Nephron progenitor cell (in vitro differentiated cells): ENCODE results near the gene MSL2.
A peak's percentile ranks its signal among the peaks of the same experiment; 100 is the strongest.
"Not testable (repeated sequence)": the region's sequence is repeated elsewhere in the genome, so short reads cannot be mapped to it uniquely, and the experiment has no call there.

Source experiments
- DNase-seq: peaks from one replicate; pipeline ENCODE4 v3.0.0; 2021
- H3K27ac Mint-ChIP-seq: 2 replicates; pipeline ENCODE4 v1.8.0; 2021; ENCODE audit warnings: mild to moderate bottlenecking, moderate library complexity, mixed read lengths
- H3K27me3 Mint-ChIP-seq: 2 replicates; pipeline ENCODE4 v1.8.0; 2021; ENCODE audit warnings: mild to moderate bottlenecking, low read depth, mixed read lengths; ENCODE audit not compliant: poor library complexity
- H3K36me3 Mint-ChIP-seq: 2 replicates; pipeline ENCODE4 v1.8.0; 2021; ENCODE audit warnings: low read depth, mixed read lengths
- H3K4me1 Mint-ChIP-seq: 2 replicates; pipeline ENCODE4 v1.8.0; 2021; ENCODE audit warnings: mixed read lengths
- H3K4me3 Mint-ChIP-seq: 2 replicates; pipeline ENCODE4 v1.8.0; 2021; ENCODE audit warnings: mild to moderate bottlenecking, moderate library complexity, mixed read lengths
- H3K9me3 Mint-ChIP-seq: 2 replicates; pipeline ENCODE4 v1.8.0; 2021; ENCODE audit warnings: mild to moderate bottlenecking, moderate library complexity, mixed read lengths
- CTCF ChIP-seq: fragments of 200-600 bp; sonication (generic); IDR thresholded peaks from 2 replicates; pipeline ENCODE4 v1.5.0; 2021; ENCODE audit warnings: antibody characterized with exemption

The MSL2 gene

GRCh38 chr3:136142592-136142991 is 53.5 kb downstream of the MSL2 start:
- no peak overlapping the region for H3K4me3 Mint-ChIP-seq
- TF ChIP-seq CTCF: no peak
- DNase-seq: no peak
- peaks cover 35% of the 10 kb centered on the region for H3K36me3 Mint-ChIP-seq
- H3K4me1 Mint-ChIP-seq: no peaks in the 10 kb centered on the region
- peaks cover 4% of the 10 kb centered on the region for H3K27me3 Mint-ChIP-seq
- H3K27ac Mint-ChIP-seq: peak overlapping the region; percentile 79
- H3K9me3 Mint-ChIP-seq: no peaks in the 10 kb centered on the region

DNA sequence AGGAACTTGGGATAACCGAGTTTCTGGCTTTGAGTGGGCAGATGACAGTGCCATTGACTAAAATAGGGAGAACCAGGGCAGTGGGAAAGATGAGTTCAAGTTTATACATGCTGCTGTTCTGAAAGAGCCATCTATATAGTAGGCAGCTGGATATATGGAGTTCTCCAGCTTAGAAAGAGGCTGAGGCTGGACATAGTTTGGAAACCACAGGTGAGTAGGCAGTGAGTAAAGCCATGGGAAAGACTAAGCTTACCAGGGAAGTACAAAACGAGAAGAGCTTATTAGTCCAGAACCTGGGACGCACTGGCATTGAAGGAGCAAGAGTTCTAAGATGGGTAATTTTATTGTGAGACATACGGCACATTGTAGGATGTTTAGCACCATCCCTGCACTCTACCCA is 54.2 kb downstream of the MSL2 start:
- Mint-ChIP-seq H3K4me1 (peaks cover under 1% of the 10 kb centered on the region), H3K9me3 (no peaks in the 10 kb centered on the region), H3K36me3 (peaks cover 32% of the 10 kb centered on the region), H3K4me3 (no peak overlapping the region), H3K27me3 (peaks cover 4% of the 10 kb centered on the region), H3K27ac (peak overlapping the region; percentile 4)
- DNase-seq: no peak
- no peak for TF ChIP-seq CTCF

GRCh38 chr3:136141291-136141785 is 54.8 kb downstream of the MSL2 start:
- Mint-ChIP-seq H3K4me3 (no peak overlapping the region), H3K9me3 (no peaks in the 10 kb centered on the region), H3K27me3 (peaks cover 4% of the 10 kb centered on the region), H3K27ac (peak overlapping the region; percentile 4), H3K36me3 (peaks cover 31% of the 10 kb centered on the region), H3K4me1 (peaks cover 6% of the 10 kb centered on the region)
- no peak for DNase-seq
- TF ChIP-seq CTCF: no peak

DNA sequence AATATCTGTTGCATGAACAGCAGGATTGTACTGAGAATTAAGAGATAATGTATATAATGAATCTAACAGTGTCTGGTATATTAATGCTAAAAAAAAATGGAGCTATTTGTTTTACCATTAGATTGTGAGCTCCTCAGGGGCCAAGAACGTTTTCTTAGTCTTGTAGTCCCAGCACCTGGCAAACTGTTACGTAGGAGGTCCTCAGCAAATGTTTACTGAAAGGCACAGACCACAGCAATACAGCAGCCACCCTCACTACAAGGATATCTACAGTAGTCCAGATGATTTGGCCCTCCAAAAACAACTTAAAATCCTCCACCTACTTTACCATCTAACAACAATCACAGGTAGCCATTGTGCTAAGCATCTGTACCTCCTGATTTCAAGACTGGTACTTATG is 59.7 kb downstream of the MSL2 start:
- peaks cover 15% of the 10 kb centered on the region for H3K4me1 Mint-ChIP-seq
- no peak for TF ChIP-seq CTCF
- H3K27ac Mint-ChIP-seq: peak overlapping the region; percentile 24
- H3K4me3 Mint-ChIP-seq: no peak overlapping the region
- no peaks in the 10 kb centered on the region for H3K9me3 Mint-ChIP-seq
- no peak for DNase-seq
- peaks cover 9% of the 10 kb centered on the region for H3K36me3 Mint-ChIP-seq
- no peaks in the 10 kb centered on the region for H3K27me3 Mint-ChIP-seq

GRCh38 chr3:136135039-136135802 is 60.9 kb downstream of the MSL2 start:
- DNase-seq: no peak
- no peak for TF ChIP-seq CTCF
- Mint-ChIP-seq H3K36me3 (peaks cover 19% of the 10 kb centered on the region), H3K4me1 (peaks cover 15% of the 10 kb centered on the region), H3K27ac (peak overlapping the region; percentile 87), H3K27me3 (no peaks in the 10 kb centered on the region), H3K9me3 (peaks cover 8% of the 10 kb centered on the region), H3K4me3 (no peak overlapping the region)

DNA sequence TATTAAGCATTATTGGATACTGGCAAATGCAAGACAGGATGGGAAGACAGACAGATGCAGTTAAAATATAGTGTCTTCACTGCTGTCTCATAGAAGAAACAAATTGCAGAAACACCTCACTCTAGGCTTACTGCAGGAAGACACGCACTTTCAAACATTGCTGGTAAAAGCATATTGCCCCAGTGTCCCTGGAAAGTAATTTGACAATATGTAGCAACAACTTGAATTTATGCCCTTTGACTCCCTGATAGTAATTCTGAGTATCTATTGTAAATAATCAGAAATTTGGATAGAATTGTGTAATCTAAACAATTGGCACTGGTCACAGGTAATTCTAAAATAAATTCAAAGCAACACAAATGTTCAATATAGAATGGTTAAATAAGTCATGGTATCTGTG is 62.0 kb downstream of the MSL2 start:
- no peaks in the 10 kb centered on the region for H3K27me3 Mint-ChIP-seq
- peaks cover 30% of the 10 kb centered on the region for H3K36me3 Mint-ChIP-seq
- TF ChIP-seq CTCF: no peak
- peaks cover 15% of the 10 kb centered on the region for H3K4me1 Mint-ChIP-seq
- H3K9me3 Mint-ChIP-seq: peaks cover 19% of the 10 kb centered on the region
- H3K4me3 Mint-ChIP-seq: no peak overlapping the region
- DNase-seq: no peak
- no peak overlapping the region for H3K27ac Mint-ChIP-seq

DNA sequence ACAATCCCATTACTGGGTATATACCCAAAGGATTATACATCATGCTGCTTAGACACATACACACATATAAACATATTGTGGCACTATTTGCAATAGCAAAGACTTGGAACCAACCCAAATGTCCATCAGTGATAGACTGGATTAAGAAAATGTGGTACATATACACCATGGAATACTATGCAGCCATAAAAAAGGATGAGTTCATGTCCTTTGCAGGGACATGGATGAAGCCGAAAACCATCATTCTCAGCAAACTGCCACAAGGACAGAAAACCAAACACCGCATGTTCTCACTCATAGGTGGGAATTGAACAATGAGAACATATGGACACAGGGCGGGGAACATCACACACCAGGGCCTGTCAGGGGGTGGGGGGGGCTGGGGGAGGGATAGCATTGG is 64.5 kb downstream of the MSL2 start:
- H3K27ac Mint-ChIP-seq, H3K4me3 Mint-ChIP-seq, DNase-seq, H3K27me3 Mint-ChIP-seq: not testable (repeated sequence)
- peaks cover 46% of the 10 kb centered on the region for H3K36me3 Mint-ChIP-seq
- peaks cover 44% of the 10 kb centered on the region for H3K9me3 Mint-ChIP-seq
- H3K4me1 Mint-ChIP-seq: peaks cover 12% of the 10 kb centered on the region
